Measurements from ENCODE around the gene MOCOS.

- TF ChIP-seq POLR2A (IDR thresholded peaks at IDR 0.05): no peak
- TF ChIP-seq CTCF (IDR thresholded peaks at IDR 0.05): no peak
Measured at GRCh38 chr18:36294031-36294430, 106.7 kb downstream of the MOCOS start.
